ENCODE results near the gene TMUB2.

The TMUB2 gene

DNA sequence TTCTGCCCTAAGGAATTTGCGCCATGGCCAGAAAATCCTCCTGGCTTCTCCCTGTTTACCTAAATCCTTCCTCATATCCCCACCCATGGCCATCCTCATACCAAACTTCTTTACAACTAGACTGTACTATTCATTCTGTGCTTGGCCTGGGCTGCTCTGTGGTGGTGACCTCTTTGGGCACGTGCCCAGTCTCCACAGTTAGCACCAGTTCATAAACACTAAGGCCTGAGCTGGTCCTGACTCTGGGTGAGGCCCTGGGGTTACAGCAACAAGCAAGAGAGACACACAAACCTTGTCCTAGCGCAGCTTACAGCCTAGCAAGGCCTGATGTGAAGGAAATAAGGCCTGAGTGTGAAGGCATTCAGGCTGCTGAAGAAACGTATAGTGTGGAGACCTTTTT lies 16.0 kb downstream of the TMUB2 start:
- no peak for DNase-seq (ENCODE audit: low read depth in 2 of 3, low spot score in 2 of 3)

DNA sequence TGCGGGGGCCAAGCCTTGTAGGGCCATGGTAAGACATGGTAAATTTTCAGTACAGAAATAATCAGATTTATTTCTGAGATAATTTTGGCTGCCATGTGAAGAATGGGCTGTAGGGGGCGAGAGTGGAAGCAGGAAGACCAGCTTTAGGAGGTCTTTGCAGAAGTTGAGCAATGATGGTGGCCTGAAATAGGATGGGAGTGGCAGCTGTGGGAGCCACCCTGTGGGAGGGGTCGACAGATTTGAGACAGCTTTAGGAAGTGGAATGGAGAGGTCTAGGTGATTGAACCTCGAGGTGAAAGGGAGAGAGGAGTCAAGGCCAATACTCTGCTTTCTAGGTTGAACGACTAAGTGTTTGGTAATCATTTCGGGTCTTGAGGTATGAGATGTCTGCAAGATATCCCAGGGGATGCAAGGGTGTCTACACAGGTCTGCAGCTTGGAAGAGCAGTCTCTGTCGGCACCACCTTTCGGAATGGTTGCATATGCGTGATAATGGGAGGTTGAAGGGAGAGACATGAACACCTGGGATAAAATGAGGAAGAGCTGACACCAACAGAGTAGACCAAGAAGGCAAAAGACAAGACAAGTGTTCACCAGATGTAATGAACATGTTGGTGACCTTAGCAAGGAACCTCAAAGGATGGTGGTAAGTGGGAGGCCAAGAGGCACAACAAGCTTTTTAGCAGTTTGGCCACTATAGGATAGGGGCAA lies 17.1 kb downstream of the TMUB2 start:
- DNase-seq (ENCODE audit: low read depth in 2 of 3, low spot score in 2 of 3): no peak

DNA sequence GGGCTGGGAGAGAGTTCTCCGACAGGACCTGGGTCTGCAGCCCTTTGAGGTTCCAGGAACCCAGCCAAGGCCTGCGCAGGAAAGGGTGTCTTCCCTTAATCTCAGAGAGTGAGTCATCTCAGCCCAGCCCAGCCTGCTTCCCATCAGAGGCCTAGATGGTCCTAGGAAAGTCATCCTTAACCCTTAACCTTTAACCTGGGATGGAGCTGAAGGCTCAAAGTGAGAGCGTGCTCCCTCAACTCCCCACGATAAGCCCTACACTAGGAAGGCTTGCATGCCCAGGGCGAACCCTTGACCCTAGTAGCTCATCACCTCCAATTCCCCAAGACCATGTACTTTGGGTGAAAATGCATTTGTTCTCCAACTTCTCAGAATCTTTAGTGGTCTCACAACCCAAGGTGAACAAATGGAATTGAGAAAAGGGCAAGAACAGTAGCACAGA lies 17.7 kb downstream of the TMUB2 start:
- DNase-seq (ENCODE audit: low read depth in 2 of 3, low spot score in 2 of 3): no peak

DNA sequence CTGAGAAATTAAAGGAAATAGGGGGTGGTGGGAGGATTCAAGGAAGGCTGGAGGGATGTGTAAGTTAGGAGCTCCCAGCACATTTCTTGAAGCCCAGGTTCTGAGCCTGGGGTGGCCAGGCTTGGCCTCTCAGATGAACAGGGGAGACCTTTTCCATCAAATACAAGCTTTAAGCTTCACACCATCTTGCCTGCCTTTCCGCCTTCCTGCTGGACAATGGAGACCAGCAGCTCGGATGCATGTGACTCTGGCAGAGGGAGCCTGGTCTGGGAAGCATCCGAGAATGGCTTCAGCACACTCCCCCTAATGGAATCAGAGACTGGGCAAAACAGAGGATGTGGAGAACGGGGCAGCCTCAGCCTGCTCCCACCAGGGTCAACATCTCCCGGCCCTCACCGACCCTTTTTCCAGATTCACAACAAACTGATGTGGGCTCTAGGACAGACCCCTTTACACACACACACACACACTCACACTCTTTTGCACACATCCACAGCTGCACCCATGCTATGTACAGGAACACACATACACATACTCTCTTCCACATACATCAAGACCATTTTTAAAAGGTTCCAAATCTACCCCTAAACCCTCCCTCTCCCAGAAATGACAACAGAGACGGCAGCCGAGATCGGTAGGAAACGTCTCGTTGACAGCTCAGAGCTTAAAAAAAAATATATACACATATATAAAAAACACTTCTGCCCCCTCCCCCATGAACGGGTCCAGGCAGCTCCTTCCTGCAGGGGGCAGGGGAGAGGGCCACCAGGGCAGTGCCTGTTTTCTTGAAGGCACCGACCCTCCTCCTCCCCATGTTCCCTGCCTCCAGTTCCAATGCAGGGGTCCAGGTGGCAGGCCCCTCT lies 19.4 kb downstream of the TMUB2 start:
- no peak for DNase-seq (ENCODE audit: low read depth in 2 of 3, low spot score in 2 of 3)

DNA sequence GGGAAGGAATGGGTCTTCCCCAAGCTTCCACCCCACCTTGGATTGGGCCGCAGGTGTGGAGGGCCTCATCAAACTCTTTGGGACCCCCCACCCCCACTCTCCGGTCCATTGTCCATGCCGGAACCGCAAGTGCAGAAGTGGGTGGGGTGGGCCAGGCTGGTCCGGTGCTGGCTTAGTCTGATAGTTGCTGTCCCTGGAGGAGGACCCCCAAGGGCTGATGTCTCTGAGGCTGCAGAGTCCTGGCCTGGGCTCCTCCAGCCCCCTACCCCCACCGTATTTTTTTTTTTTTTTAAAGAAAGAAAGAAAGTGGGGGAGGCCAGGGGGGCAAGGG lies 20.0 kb downstream of the TMUB2 start:
- DNase-seq (ENCODE audit: low read depth in 2 of 3, low spot score in 2 of 3): no peak

DNA sequence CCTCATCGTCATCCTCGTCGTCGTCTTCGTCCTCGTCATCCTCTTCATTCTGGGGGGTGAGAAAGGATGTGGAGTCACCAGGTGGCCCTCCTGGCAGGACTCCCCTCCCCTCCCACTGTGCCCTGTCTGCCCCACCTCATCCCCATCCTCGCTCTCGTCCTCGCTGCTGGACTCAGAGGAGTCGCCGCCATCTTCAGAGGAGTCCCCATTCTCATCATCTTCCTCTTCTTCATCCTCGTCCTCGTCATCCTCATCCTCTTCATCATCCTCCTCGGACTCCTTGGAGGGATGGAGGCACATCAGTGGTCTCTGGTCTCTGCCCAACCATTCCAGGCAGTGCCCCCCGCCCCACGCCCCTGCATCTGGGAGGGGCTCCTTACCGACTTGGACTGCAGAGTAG lies 20.5 kb downstream of the TMUB2 start:
- DNase-seq (ENCODE audit: low read depth in 2 of 3, low spot score in 2 of 3): no peak

DNA sequence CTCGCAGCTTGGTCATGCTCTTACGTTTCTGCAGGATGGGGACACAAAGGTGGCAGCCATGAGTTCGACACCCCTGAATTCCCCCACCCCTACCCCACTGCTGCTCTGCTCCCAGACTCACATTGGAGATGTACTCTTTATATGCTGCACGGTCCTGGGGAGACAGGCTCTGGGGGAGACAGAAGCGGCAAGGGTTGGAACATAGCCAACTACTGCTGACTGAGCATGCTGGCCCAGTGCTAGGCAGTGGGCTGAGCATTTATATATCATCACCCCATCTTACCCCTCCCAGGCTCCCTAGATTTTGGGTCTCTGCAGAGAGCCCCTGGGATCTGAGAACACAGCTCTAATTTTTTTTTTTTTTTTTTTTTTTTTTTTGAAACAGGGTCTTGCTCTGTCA lies 21.0 kb downstream of the TMUB2 start:
- no peak for DNase-seq (ENCODE audit: low read depth in 2 of 3, low spot score in 2 of 3)

DNA sequence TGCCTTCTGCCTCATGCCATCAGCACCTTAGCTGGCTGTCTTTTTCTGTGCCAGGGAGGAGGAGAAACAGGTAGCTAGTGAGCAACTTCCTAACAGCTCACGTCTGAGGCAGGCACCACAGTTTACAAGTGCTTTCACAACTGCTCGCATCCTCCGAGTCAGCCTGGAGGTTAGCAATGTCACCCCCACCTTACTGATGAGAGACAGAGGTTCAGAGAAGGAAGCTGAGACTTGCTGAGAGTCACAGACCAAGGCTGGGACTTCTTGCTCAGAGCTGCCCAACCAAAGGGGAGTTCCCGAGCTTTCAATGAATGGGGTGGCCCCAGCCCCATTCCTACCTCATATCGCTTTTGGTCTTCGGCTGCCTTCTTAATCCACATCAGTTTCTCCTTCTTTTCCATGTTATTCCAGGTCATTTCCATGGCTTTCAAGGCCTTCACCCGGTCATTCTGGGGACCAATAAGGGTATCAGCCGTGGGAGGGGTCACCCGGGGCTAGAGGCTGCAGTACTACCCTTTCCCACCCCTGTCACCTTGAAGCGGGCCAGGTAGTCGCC lies 23.1 kb downstream of the TMUB2 start:
- DNase-seq (ENCODE audit: low read depth in 2 of 3, low spot score in 2 of 3): no peak

DNA sequence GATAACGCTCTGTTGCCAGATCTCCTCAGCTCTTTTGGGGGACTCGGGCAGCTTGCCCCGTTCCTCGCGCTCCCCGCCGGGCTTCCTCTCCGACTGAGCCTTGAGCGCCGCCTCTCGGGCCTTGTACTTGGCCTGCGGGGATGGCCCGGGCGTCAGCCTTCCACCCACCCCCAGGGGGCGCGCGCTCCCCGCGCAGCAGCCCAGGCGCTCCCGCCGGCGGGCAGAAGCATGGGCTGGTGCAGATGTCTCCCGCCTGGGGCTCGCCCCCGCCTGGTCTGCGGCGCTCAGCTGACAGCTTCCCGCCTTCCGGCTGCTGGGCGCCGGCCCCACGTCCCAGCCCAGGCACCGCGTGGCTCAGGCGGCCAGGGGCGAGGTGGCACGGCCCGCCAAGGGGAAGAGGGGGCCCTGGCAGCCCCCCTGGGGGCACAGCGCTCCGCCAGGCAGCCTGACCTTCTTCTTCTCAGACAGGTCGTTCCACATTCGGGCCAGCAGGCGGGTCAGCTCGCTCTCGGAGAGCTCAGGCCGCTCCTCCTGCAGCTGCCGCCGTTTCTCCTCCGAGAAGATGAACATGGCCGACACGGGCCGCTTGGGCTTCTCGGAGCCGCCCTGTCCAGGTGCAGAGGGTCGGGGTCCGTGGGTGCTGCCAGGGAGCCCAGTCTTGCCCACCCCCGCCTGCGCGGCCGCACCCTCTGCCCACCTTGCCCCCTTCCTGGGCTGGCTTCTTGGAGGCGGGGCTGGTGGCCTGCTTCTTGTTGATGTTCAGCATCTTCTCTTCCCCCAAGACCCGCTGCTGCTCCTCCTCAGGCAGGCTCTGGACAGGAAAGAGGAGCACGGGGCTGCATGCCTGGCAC lies 23.8 kb downstream of the TMUB2 start:
- DNase-seq (ENCODE audit: low read depth in 2 of 3, low spot score in 2 of 3): peak; percentile 81 to 91 (median 84)

DNA sequence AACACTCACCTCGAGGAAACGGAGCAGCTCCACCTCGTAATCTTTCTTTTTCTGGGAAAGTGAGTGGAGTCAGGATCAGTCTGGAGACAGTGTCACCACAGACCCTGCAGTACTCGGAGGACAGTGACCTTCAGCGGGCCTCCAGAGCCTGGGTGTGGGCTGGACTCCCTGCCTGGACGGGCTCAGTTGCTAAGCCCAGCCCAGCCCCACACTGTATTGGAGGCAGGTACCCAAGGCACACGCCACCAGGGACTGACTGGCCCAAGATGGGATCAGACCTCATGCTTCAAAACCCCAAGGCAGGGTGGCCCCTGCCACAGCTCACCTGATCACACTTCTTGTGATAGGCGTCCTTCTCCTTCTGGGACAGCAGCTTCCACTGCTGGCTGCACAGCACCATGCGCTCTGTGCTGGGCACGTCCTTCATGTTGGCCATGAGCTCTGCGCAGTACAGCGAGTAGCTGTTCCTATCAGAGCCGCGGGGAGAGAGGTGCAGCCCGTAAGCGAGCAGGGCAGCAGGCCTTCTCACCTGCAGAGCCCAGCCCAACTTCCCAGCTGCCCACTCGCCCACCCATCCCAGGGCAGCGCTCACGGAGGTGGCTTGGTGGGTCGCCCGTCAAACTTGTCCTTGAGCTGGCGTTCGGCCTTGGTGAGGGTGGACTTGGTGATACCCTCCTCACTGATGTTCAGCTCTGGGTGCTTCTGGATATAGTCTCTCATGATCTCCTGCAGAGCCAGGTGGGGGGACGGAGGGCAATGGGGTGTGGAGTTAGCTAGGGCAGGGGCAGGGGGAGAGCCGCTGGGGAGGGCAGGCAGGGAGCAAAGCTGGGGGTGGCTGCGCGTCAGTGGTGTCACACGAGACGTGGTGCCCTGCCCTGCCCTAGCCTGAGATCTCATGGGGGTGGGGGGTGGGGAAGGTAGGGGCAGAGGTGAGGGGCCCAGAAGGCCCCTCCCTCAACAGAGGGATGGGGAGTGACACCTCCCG lies 24.8 kb downstream of the TMUB2 start:
- DNase-seq (ENCODE audit: low read depth in 2 of 3, low spot score in 2 of 3): no peak

DNA sequence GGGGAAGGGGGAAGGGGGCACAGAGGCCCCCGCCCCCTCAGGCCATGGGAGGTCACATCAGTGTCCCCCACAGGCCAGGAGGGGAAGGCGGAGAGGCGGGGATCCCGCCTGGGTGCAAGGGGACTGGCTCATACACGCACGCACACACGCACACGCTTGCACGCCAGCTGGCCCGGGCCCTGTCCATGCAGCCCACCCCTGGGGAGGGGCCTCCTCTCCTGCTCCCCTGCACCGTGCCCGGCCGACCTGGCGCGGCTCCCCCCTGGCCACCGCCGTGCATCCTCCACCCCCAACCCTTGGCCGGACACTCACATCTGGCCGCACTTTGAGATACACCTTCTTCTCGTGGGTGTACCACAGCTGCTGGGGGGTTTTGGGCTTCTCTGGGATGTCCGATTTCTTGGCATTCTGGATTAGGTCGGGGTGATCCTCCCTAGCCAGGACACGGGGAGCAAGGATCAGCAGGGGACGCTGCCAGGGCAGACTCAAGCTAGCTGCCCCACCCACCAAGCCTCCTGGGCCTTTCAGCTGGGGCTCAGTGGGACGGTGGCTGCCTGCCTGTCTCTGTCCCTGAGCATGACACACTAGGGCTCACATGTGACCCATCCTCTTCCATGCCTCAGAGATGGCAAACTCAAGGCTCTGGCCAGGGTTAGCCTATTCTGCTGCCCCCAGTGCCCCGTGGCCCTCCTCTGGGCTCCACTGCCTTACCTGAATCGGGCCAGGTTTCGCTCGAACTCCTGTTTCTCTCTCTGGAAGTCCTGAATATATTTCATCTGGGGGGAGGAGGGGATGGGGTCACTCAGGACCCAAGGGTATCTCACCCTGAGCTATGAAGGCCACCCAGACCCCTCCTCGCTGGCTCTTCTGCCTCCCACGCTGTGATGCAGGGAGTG lies 26.0 kb downstream of the TMUB2 start:
- no peak for DNase-seq (ENCODE audit: low read depth in 2 of 3, low spot score in 2 of 3)

DNA sequence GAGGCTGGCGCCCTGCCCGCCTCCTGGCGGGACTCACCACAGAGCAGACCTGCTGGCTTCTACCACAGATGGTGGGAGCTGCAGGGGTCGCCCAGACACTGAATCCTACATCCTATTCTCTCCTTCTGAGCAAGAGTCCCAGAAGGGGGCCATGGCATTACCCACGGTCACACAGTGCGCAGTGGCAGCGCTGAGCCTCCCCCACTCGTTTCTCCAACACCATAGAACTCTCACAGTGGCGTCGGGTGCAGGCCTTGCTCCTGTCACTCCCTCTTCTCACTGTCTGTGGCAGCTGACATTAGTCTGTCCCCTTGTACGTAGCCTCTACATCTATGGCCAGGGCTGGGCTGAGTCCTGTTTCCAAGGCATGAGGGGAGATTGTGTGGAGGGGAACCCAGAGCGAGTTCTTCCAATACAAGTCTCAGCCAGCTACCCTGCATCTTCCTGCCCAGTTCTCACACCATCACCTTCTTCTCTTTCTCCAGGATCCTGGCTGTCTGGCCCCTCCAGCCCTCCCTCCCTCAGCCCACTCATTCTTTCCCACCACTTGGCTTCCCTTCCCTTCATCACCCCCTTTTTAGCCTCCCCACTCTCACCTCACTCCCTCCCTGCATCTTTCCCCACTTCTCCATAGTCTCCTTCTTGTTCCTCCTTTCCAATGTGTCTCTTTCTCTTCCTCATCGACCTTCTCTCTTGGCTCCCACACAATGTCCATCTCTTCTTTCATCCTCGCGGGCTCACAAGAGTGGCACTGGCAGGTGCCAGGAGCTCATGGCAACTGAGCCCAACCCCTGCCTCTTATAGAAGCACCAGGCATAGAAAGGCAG lies 26.8 kb downstream of the TMUB2 start:
- DNase-seq (ENCODE audit: low read depth in 2 of 3, low spot score in 2 of 3): no peak

DNA sequence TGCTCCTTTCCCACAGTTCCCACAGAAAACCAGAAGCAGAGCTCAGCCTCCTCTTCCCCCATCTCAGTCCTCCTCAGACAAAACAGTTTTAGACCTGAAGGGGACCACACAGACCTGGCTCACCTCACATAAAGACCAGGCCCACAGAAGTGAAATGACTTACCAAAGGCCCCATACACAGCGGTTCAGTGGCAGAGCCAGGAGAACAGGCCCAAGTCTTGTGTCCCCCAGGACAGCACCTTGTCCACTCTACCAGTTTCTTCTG lies 27.4 kb downstream of the TMUB2 start:
- no peak for DNase-seq (ENCODE audit: low read depth in 2 of 3, low spot score in 2 of 3)

DNA sequence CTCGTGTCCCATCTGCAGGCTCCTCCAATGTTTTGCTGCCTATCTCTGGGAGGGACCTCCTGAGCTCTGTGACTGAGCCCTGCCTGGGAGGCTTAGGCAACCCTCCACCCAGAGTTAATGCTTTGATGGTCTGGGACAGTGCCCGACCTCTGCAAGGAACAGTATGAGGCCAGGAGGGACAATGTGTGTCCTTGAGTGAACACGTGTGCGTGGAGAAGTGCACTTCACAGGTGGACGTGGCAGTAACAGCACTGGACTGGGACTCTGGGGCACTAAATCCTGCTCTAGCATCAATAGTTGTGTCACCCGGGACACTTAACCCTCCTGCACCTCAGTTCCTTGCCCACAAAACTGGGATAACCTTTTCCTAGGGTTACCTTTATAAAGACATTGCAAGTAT lies 28.1 kb downstream of the TMUB2 start:
- no peak for DNase-seq (ENCODE audit: low read depth in 2 of 3, low spot score in 2 of 3)

DNA sequence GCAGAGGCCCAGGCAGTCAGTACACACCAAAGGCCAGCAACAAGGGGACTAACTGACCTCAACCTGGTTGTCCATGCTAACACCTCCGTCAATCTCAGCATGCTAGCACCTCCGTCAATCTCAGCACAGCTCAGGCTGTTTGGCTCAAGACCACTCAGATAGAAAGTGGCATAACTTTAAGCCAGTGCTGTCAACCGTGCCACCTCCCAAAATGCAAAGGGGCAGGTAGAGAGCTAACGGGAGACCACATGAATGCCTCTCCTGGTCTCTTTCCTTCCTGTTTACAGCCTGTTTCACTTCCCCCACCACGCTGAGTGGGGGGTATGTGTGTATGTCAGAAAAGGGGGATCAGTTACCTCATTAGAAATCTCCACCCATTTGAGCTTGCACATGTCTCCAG lies 29.4 kb downstream of the TMUB2 start:
- no peak for DNase-seq (ENCODE audit: low read depth in 2 of 3, low spot score in 2 of 3)

DNA sequence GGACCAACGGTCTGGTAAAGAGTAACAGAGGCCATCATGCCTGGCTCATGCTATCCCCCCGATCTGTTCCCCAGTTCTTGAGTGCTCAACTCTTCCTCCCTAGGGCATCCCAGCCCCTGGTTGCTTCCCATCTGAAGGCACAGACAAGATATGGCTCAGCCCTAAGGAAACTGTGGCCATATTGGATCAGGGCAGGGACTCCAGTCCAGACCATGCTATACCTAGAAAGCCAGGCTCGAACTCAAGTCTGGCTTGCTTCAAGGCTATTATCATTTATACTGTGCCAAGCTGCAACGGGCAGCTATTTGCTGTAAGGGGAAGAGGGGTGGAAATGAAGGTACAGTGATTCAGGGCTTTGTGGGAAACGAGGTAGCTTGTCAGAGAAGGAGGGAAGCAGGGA lies 29.9 kb downstream of the TMUB2 start:
- no peak for DNase-seq (ENCODE audit: low read depth in 2 of 3, low spot score in 2 of 3)

DNA sequence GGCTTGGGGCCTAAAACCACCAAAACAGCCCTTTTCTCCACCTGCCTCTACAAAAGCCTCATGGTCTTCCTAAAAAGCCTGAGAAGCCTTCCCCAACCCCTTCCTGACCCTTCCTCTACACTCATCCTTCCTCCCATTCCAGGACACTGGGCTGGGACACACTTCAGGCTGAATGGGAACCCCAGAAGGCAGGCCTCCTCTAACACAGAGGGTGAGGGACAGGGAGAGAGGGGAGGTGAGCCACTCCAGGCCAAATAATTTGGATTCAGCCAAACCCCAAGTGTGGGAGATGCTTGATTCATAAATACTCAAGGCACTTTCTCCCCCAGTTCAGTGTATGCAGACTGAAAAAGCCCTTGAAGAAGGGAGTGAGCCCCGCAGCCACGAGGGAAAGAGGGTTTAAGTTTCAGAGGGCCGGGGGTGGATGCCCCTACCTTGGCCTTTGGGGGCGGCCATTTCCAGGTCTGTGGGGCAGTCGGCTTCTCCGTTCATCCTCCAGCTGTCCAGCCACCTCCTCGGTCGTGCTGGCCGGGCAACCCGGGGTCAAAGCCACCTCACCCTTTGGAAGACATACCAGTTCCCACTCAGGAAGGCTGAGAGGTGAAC lies 31.1 kb downstream of the TMUB2 start:
- no peak for DNase-seq (ENCODE audit: low read depth in 2 of 3, low spot score in 2 of 3)
